Measurements from ENCODE around the gene ATP10A.
"Not testable (repeated sequence)": the region's sequence is repeated elsewhere in the genome, so short reads cannot be mapped to it uniquely, and the experiment has no call there.

ATP10A gene

DNA sequence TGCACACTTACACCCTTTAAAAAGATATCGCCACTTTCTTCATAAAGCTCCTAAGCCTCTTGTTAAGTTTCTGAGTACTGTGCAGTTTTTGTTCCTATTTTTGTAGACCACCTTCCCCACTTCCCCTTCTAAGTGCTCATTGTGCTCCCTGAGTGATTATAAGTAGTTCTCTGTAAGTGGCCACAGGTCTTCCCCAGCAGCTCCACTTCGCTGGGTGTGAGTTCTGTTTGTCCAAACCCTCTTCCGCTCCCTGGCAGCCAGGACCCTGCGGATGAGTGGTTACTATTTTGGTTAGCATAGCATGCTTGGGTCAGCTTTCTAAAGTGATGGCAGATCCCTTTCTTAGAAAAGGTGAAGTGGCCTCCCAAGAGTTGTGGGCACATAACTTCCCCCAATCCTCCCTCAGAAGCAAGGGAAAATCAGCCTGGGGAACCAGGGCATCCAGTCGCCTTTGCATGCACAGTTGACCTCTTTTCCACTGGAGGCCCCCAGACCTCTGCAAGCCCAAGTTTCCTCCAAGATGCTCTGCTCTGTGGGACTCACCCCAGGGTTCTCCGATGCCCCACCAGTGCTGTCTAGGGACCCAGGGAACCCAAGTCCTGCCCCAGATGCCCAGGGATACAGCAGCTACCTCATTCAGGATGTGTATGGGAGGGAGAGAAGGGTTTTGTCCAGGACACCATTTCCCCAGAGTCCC lies 69.6 kb downstream of the ATP10A start:
- DNase-seq, result no peak

DNA sequence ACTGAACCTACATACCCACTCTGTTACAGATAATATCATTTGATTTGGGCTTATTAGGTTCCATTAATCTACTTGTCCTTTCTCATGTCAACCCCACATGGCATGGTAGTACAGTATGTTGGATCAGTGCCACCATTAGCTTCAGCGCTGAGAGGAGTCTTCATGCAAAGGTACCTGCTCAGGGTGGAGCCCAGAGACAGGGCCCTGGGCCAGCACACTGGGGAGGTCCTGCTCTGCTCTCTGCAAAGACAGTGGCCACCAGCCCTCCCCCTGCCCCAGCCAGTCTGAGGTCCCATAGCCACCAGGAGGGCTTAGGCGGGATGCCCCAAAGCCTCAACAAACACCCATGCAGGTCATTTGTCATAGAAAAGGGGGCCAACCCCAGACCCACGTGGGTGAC lies 71.0 kb downstream of the ATP10A start:
- DNase-seq, result no peak

DNA sequence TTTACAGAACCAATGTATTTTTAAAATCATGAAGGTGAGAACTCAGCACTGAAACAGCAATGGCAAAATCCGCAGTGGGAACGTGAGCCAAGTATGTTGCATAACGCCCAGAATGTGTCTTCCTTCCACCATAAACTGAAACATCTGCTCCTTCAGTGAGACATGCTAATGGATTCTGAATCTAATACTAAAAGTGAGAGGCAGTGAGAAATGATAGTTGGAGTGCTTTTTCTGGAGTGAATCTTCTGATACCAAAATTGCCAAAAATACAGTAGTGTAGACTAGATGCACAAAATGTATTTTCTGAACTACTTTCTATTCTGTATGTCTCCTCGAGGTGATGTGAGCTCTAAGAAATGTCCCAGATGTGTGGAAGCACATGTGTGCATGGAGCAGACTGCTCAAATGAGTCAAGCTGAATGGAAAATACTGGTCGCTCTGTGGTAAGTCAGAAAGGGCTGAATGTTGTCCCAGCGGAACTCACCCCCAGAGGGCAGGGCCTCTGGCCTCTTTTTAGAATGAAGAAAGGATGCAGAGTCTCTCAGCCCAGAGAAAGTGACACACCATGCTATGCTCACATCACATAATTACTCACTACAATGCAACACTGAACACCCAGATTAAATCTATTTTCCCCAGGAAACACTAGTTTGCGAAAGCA lies 73.0 kb downstream of the ATP10A start:
- DNase-seq, result no peak

DNA sequence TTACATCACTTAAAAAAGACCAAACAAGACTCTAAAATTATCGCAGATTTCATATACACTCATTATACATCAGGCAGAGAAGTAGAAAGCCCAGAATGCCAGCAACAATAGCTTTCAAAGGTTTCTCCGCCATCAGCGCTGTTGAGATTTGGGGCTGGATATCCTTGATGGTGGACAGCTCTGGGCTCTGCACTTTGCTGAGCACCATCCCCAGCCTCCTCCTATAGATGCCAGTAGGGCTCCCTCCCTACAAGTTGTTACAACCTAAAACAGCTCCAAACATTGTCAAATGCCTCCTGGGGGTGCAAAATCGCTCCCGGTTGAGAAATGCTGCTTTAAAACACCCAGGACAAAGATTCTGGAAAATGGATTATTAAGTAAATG lies 73.5 kb downstream of the ATP10A start:
- DNase-seq, result no peak

DNA sequence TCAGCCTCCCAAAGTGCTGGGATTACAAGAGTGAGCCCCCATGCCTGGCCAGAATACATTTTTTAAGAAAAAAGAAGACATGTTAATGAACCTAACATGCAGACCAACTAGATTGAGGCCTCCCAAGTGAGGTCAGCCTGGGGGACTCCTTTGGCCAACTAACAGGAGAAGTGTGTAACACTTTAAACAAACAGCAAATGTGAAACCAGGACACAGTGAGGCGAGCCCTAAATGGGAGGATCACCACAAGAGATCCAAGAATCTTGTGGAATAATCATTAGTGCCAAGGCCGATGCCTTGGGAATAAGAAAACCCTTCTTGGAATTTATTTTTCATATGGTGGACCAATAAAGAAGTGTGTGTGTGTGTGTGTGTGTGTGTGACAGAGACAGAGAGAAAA lies 73.9 kb downstream of the ATP10A start:
- no peak for DNase-seq

DNA sequence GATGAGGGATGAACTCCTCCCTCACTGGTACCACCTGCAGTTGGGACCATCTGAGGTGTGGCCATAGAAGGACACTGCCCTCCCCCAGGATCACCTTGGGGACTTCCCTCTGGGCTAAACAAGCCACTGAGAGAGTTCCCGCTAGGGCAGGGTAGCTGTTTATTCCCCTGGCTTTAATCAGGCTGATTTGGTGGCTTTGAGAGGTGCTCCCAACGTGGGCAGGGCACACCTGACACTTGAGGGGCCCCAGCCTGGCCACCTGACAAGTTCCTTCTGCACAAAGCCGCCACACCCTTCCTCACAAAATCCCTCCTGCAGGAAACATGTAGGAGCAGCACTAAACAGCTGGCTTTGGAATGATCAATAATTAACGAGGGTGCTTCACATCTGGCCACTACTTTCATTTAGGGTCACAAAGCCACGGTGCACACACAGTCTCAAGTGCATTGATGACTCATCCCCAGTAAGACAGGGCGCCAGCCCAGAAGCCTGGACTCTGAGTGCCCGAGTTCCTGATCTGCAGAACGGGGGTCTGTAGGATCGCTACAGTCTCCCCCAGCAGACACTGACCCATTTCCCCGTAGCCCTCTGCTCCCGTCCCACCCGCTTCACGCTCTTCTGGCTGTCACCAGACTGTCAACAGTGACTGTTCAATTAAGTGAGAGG lies 75.1 kb downstream of the ATP10A start:
- no peak for DNase-seq

DNA sequence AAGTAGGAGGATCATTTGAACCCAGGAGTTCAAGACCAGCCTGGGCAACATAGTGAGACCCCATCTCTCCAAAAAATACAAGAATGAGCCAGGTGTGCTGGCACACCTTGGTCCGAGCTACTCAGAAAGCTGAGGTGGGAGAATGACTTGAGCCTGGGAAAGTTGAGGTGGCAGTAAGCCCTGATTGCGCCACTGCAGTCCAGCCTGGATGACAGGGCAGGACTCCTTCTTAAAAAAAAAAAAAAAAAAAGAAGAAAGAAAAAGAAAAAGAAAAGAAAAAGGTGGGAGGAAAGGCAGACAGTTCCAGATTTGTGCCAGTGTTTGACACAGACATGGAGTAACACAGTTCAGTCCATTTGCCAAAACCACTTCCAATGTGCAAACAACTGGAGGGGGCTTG lies 75.7 kb downstream of the ATP10A start:
- DNase-seq, result no peak

DNA sequence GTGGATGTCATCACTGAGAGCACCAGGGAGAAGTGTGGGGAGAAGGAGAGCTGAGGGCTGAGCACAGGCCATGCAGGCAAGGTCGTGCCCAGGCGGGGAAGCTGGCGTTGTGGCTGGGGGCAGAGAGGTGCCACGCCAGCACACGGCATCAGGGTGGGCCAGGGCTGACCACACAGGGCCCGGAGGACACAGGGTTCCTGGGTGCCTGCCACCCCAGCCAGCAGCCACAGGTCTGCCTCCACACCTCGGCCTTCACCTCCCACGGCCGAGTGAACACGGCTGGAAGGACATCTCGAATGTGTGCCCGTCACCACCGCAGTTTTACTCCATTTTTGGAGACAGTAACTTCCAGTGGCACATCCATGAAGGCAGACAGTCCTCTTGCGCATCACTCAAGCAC lies 77.1 kb downstream of the ATP10A start:
- no peak for DNase-seq

DNA sequence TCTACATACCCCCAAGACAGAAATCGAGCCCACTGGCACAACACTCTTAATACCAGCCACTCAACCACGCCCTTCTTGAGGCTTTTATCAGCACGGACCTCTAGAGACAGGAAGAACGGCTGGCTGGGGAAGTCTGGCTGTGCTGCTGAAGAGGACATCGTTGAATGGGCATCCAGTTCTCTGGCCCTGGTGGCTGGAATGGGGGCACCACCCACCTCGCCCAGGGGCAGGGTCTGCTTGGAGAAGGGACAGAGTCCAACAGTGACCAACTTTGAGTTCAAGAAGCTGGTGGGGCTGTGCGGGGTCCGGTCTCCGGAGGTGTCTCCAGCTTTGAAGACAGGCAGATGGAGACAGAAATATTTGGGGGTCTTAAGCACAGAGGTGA lies 77.5 kb downstream of the ATP10A start:
- DNase-seq, result no peak

DNA sequence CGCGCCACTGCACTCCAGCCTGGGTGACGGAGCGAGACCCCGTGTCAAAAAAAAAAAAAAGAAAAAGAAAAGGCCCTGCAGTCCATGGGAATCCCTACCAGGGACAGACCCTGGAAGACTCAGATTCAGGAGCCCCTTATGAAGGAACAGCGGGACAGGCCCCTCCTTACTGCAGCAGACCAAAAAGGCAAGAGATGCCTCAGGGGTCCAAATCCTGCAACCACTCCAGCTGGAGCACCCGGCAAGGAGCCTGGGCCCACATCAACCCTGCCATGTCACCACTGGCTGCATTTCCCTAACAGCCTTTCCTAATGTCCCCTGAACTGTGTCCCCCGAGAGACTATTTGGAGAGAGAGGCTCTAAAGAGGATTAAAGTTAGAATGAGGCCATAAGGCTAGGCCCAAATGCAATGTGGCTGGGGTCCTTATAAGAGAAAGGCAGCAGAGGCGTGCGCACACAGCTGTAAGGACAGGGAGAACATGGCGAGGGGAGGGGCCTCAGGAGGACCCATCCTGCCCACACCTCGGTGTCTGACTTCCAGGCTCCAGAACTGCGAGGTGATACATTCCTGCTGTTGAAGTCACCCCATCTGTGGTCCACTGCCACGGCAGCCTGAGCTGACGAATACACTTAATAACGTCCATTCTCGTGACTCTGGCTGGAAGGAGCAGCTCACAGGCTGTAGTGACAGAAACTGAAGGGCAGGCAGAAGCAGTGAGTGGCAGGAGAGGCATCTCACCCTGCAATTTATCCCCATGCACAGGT lies 78.1 kb downstream of the ATP10A start:
- no peak for DNase-seq

DNA sequence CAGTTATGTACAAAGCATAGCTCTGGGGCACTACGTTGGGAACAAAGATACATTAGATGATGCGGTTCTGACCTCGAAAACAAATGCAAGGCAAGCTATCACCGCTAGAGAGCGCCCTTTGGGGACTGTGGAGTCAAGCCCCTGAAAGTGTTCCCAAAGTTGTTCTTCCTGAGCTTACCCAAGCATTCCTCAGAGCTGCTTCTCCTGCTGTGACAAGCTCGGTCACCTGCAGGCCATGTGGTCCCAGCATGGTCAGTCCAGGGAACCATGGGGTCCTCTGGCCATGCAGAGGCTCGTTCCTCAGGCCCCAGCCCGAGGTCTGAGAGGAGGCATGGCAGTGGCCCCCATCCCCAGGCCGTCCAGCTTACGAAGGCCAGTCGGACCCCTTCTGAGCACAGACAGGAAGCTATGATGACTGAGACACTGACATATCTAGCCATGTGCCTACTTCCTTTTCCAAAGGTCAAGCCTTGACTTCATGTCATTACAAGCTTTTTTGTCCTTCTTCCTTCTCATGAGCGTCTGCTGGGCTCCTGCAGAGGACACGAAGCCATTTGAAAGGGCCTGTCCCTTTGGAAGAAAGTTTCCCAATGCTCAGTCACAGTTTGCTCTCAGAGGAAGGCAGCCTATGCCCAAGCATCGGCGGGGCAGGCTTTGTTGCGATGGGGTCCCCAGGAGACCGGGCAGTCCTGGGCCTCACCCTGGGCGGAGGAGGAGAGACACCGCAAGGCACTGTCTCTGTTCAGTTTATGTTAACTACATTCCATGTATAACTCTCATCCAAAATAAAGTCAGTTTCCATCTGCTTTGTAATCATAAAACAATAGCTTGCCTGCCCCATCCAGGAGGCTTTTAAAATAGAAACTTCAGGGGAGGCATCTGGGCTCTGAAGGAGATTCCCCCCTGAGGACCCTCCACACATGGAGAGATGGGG lies 79.3 kb downstream of the ATP10A start:
- no peak for DNase-seq

DNA sequence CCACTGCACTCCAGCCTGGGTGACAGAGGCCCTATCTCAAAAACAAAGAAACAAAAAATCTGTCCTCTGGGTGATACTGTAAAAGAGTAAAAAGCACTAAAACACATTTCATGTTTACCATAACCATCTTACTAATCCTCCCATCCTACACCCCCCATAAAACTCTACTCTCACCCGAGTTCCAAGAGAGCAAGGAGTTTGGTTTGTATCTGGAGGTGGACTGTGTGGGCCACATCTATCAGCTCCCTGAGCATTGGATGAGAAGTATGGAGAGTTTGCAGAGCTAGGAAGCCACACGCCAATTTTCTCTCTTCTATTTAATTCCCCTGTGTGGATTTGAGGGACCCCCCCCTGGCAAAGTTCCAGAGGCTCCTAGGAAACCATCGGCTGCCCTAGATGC lies 80.0 kb downstream of the ATP10A start:
- no peak for DNase-seq

DNA sequence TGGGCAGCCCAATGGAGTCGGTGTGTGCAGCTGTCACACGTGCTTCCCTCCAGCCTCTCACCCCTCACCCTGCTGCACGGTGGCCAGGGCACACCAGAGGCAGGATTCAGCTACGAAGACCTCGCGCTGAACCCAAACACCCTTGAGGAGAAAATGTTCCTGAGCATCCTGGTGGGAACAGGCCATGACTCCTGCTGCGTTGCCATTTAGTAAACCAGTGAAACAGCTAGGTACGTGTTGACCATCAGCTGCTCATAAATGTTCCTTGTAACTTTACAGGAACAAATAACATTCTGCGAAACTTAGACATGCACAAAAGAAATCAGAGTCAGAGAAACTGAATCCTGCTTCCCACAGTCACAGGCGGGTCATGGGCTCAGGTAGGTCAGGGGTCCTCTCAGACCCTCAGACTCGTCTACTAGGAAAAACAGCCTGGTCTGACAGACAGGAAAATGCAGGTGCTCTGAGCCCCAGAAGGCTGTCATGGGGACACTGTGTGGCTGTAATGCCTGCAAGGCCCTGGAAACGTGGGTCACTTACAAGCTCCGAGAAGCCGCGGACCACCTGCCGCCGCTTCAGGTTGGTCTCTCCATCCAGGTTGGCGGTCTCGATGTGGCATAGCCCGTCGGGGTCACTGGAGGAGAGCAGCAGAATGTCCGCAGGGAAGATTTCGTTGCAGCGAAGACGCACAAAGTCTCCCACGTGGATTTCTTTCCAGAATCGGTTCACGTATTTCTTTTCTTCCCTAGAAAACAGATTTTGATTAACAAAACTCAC lies 82.5 kb downstream of the ATP10A start:
- DNase-seq, result no peak

DNA sequence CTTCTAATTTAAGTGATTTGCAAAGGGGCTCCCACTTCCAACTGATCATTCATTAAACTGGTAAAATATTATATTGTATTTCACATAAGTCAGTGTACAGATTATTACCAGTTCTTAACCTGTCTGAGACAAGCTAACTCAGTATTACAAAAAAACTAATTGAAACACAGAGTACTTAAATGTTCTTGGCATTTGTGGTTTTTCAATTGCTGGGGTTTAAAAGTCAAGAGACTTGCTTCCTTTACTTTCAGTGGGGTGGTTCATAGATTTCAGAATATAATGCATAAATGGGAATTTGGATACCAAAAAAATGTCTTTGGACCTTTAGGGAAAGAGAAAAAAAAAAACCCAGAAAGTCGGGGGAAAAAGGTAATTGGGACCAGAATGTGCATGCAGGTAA lies 85.0 kb downstream of the ATP10A start:
- no peak for DNase-seq

DNA sequence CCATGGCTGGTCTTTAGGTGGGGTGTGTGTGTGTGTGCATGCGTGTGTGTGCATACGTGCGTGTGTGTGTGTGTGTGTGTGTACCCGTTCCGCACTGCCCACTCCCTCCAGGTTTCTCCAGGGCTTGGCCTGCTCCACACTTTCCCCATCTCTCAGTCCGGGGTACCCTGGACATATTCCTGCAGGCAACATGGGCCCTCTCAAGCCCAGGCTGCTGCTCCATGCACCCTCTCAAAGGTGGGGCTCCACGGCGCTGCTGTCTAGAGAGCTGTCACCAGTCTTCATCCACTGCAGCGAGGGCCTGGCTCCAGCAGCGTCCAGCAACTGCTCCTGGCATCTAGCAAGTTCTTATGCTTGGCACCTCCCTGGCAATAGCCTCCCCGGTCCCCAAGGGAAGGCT lies 86.1 kb downstream of the ATP10A start:
- no peak for DNase-seq

DNA sequence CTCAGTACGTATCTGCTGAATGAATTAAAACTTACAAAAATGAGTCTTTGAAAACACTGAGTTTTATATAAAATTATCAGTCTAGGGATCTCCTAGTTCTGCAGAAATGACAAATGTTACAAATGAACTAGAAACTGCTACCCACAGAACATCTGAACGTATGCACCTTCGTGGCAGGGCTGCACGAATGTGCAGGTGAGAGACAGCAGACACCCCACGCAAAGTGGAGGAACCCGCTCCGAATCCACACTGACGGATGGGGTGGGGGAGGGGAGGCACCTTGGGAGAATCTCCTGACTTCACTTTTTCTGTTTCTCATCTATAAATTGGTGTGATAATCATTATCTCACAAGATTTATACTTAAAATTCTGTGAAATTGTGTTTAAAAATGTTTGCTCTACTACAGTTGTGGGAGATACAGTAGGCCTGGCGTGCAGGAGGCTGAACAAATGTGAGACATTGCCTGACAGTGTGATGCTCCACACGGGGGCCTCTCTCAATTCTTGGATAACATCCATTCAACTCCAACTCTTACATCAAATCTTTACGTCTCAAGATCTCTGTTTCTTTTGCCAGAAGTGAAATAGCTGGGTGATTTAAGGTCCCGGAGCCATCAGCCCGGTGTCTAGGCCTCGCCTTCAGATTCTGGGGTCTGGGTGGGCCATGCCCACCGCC lies 86.9 kb downstream of the ATP10A start:
- no peak for DNase-seq

DNA sequence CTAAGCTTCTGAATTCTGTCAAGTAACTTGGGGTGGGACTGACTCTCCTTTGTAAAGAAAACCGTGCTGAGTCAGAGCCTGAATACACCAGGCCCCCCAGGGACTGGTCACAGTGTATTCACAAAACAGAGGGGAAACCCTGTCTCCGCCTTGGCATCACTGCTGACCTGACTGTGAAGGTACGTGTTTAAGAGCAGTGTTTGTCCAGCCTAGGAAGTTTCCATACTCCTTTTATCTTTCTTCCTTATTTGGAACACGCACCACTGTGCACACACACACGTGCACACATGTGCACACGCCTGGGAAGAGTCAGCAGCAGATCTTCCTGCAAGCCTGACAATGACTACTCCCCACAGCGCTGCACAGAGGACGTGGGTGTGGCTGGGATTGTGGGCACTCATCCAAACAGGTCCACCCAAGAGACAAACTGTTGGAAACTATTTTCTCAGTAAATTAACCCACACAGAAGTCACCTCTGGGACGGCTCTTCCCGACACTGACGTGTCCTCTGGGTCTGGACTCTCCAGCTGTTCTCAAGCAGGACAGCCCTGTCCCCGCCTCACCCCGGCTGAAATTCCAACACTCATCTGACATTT lies 87.7 kb downstream of the ATP10A start:
- DNase-seq, result no peak

DNA sequence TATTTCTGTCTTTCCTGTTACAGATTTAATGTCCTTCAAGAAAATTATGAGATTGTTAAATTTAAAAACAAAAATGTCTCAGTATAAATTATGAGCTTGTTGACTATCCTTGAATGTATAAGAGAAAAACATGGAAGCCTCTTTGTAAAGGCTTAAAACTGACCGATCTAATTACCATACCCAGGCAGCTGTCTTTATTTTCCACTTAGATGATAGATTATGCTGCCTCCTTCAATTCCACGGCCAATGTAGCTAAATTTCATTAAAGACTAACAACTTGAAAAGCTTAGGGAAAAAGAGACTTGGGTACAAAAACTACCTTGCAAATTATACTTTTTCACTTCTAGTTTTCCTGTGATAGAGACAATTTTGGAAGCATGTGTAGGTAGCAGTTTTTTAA lies 88.3 kb downstream of the ATP10A start:
- no peak for DNase-seq

DNA sequence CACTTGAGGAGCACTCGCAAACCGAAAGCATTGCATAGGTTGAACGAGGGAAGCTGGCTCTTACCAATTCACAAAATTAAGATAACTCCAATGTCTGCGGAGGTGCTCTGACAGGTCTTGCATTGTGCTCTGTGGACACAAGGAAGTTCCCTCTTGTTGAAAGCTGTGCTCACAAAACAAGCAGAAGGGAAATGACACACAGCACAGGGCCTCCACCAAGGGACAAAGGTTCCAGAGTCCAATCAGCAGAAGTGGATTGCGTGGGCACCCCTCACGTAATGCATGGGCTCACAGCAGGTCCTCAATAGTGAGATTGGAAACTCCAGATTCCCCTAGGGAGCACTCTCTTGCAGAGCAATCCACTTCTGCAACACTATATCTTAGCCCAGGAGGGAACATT lies 89.9 kb downstream of the ATP10A start:
- no peak for DNase-seq

DNA sequence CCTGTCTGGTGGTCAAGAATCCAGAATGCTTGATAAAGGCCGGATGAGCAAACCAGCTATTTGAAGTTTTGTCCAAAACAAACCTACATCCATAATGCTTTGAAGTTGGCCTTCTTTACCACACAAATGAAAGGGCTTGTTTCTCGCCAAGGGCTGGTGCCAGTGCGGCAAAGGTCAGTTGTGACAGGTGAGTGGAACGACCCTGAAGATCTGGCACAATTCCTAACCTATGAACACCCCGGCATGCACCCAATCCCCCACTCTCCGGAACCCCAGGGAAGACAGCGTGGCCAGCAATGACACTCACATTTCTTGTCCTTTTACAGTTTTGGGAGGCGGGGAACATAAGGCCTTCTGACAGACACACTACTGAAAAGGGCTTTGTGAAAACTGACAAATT lies 90.6 kb downstream of the ATP10A start:
- no peak for DNase-seq

DNA sequence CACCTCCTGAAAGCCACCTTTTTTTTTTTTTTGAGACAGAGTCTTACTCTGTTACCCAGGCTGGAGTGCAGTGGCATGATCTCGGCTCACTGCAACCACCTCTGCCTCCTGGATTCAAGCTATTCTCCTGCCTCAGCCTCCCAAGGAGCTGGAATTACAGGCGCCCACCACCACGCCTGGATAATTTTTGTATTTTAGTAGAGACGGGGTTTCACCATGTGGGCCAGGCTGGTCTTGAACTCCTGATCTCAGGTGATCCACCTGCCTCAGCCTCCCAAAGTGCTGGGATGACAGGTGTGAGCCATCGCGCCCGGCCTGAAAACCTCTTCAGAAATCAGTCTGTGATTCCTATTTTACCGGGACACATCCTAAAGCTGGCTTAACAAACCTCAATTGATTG lies 91.4 kb downstream of the ATP10A start:
- not testable (repeated sequence) for DNase-seq
